ENCODE measurements around the gene AHRR. TPM values are rescaled to one million over a fixed set of nuclear protein-coding genes. Genes with fewer than 3 reads are reported as not detected.

AHRR gene
- total RNA-seq, 1 donor from 2014 or later, result 0.53 TPM

- Histone ChIP-seq H3K36me3 (ENCODE audit: control insufficient read depth, insufficient read depth, low read length) (no peaks in the 10 kb centered on the region), H3K4me3 (ENCODE audit: low read depth, low read length) (no peak overlapping the region), H3K27me3 (ENCODE audit: control insufficient read depth, insufficient read depth, low read length) (no peaks in the 10 kb centered on the region)
- no peak for TF ChIP-seq CTCF (IDR thresholded peaks at IDR 0.05; ENCODE audit: insufficient read depth, low read length, severe bottlenecking)
- DNase-seq (ENCODE audit: low read depth), result no peak
- no peak for FAIRE-seq
Observed at GRCh38 chr5:423626-424261, 102.2 kb downstream of the AHRR start.

- Histone ChIP-seq H3K36me3 (ENCODE audit: control insufficient read depth, insufficient read depth, low read length) (no peaks in the 10 kb centered on the region), H3K27me3 (ENCODE audit: control insufficient read depth, insufficient read depth, low read length) (no peaks in the 10 kb centered on the region), H3K4me3 (ENCODE audit: low read depth, low read length) (no peak overlapping the region)
- TF ChIP-seq CTCF (IDR thresholded peaks at IDR 0.05; ENCODE audit: insufficient read depth, low read length, severe bottlenecking), result no peak
- DNase-seq (ENCODE audit: low read depth), result no peak
- no peak for FAIRE-seq
Observed at GRCh38 chr5:424301-425110, 103.0 kb downstream of the AHRR start.

GRCh38 chr5:425714-426113, 104.2 kb downstream of the AHRR start:
- DNase-seq (ENCODE audit: low read depth) (peak; percentile 13), FAIRE-seq (no peak)
- Histone ChIP-seq H3K4me3 (ENCODE audit: low read depth, low read length) (no peak overlapping the region), H3K27me3 (ENCODE audit: control insufficient read depth, insufficient read depth, low read length) (no peaks in the 10 kb centered on the region), H3K36me3 (ENCODE audit: control insufficient read depth, insufficient read depth, low read length) (no peaks in the 10 kb centered on the region)
- peak; percentile 15 for TF ChIP-seq CTCF (IDR thresholded peaks at IDR 0.05; ENCODE audit: insufficient read depth, low read length, severe bottlenecking)

- H3K4me3 ChIP-seq (ENCODE audit: low read depth, low read length), result no peak overlapping the region
- no peaks in the 10 kb centered on the region for H3K27me3 ChIP-seq (ENCODE audit: control insufficient read depth, insufficient read depth, low read length)
- H3K36me3 ChIP-seq (ENCODE audit: control insufficient read depth, insufficient read depth, low read length), result no peaks in the 10 kb centered on the region
- no peak for FAIRE-seq
- no peak for DNase-seq (ENCODE audit: low read depth)
- TF ChIP-seq CTCF (IDR thresholded peaks at IDR 0.05; ENCODE audit: insufficient read depth, low read length, severe bottlenecking), result no peak
Observed at GRCh38 chr5:426392-426976, 105.0 kb downstream of the AHRR start.

GRCh38 chr5:427415-428087, 106.0 kb downstream of the AHRR start:
- DNase-seq (ENCODE audit: low read depth) (no peak), FAIRE-seq (no peak)
- no peak overlapping the region for H3K4me3 ChIP-seq (ENCODE audit: low read depth, low read length)
- no peaks in the 10 kb centered on the region for H3K27me3 ChIP-seq (ENCODE audit: control insufficient read depth, insufficient read depth, low read length)
- TF ChIP-seq CTCF (IDR thresholded peaks at IDR 0.05; ENCODE audit: insufficient read depth, low read length, severe bottlenecking), result no peak
- no peaks in the 10 kb centered on the region for H3K36me3 ChIP-seq (ENCODE audit: control insufficient read depth, insufficient read depth, low read length)
